T-helper 1 cell (primary cell): ENCODE data around the gene SPAG16.

ENCODE experiments used
- DNase-seq, 5 donors: peaks; one replicate each; pipeline ENCODE4 v3.0.0-alpha.2; 2012 to 2020

SPAG16 gene

DNA sequence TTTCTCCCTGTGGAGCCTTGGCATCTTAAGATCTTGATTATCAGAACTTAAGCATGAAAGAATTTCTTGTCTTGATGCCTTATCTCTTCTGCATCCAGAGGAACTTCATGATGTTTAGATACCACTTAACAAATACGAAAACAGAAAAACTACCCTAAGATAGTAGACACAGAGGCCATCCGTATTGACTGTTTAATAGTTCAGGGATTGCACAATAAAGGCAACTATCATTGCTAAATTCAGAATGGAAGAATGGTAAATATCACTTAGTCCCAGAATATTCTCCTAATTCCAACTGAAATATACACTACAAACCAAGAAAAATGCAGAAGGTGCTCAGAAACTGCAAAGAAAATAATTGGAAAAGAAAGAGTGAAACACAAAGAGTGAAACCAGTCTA, 912.0 kb downstream of the SPAG16 start:
- DNase-seq = no peak

DNA sequence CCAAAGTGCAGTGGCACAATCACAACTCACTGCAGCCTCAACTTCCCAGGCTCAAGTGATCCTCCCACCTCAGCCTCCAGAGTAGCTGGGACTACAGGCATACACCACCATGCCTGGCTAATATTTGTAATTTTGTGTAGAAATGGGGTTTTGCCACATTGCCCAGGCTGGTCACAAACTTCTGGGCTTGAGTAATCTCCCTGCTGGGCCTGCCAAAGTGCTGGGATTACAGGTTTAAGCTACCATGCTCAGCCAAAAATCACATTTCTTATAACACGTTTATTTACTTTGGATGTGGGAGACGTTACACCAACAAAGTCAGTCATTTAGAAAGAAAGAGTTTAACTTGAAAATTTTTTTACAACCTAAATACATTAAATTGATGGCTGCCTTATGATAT, 917.6 kb downstream of the SPAG16 start:
- DNase-seq = no peak

DNA sequence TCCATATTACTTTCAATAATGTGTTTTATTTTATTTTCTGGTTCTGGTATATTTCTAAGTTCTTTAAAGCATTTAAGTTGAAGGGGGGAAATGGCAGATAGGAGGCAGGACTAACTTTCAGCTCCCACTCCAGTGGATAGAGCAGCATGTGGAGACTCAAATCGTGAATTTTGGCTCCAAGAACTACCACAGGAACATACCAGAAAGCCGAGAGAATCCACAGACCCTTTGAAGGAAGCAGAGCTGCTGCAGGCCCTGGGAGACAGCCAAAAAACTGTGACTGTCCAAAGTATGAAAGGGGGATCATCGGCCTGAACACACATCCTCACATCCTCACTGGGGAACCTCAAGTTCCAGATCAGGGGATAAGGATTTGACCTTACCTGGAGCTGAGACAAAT, 919.0 kb downstream of the SPAG16 start:
- no peak for DNase-seq

DNA sequence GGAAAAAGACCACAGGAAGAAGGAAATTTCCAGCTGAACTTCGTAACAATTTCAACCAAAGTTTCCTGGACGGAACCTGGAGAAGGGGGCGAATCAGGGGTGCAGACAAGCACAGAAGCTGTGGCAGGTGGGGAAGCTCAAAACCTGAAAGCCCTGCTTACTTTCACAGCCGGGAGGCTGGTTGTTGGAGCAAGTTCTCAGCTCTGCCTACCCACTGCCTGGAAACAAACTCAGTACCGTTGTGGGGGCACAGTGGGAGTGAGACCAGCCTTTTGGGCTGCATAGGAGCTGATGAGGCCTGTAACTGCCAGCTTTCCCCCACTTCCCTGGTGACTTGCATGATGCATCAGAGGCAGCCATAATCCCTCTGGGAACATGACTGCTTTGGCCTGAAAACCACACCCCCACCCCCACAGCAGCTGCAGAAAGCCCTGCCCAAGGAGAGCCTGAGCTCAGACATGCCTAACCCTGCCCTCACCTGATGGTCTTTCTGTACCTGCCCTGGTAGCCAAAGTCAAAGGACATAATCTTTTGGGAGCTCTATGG, 919.6 kb downstream of the SPAG16 start:
- DNase-seq = no peak

DNA sequence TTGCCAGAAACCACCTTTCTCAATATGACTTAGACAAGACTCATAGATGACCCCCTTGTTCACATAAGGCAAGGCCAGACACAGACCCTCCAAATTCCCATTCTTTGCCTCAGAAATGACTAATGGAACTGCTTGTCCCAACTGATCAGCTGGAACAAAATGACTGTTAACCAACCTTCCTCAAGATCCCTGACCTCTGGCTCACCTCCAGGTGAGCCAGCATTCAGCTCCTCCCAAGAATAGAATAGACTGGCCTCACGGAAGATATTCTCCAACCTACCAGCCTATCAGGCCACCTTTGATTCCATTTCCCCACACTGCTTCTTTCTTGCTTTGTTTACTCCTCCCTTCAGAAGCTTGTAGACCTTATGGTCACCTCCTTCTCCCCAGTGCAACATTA, 930.8 kb downstream of the SPAG16 start:
- DNase-seq = no peak

DNA sequence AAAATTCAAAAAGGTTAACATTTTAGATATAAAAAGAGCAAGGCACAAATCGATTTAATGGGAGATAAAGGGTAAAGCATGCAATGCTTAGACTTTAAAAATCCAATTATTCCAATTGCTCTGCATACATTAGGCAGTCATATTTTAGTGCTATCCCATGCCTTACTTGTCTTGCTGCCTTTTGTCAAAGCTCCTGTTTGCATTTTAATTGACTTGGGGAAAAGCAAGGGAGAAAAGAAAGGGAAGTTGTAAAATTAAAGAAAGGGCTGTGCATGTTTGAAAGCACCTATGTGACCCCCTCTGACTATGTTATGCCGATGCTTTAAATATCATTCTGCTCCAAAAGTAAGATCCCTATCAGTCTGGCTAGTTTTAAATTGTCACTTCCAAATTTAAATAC, 932.9 kb downstream of the SPAG16 start:
- no peak for DNase-seq

DNA sequence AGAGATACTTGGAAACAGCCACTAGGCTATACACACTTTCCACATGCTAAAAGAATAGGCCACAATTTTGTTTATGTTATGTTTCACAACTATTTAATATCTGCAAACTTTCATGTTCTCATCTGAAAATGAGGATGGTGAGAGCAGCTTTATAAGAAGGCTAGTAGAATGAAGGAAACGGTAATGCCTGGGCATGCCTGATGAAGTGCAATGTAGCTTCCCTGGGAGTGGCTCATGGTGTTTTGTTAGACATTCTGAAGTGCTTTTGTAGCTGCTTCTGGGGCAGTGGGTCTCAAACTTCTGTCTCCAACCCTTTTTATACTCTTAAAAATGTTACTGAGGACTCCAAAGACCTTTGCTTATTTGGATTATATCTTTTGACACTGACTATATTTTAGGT, 933.3 kb downstream of the SPAG16 start:
- no peak for DNase-seq

DNA sequence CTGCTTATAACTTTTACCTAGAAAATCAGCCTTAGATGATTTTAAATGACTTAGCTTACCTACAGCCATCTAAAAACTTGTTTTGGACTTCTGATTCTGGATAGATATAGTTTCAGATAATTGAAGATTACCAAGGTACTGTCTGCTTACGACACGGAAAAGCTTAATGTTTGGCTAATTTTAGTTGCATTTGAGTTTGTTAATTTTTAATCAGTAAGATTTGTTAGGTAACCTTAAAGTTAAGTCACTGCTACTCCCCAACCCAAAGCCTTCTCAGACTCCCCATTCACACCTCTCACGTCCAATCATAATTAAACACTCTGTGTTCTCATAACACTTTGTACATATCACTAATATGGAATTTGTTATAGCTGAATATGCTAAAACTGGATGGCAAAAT, 936.0 kb downstream of the SPAG16 start:
- DNase-seq = no peak

DNA sequence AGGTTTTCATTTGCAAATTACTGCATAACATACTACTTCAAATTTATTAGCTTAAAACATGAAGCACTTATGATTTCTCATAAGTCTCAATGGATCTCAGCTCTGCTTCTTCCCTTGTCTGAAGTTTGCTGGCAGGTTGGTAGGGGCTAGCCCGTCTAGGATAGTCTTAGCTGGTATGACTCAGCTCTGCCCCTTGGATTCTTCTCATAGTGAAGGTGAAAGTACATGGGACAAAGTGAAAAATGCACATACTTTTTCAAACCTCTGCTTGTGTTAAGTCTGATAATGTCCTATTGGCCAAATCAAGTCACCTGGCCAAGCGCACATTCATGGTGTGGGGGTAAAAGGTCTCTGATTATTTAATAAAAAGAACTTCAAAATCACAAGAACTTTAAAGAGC, 941.8 kb downstream of the SPAG16 start:
- no peak for DNase-seq

DNA sequence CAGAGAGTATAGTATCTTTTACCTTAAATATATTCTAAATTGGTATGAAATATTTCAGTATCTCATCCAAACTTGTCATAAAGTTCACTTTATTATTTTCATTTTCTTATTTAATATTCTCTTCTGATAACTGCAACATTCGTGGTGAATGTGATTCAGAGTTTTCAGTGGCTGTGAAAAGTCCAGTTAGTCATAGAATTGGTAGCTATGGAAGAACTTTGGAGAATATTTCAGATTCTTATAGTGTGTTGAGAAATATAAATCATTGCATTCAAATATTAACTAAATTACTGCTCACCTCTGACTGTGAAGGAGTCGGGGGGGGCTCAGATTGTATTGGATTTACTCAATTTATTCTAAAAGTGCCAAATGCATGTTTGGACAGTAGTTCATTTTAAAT, 948.0 kb downstream of the SPAG16 start:
- no peak for DNase-seq

DNA sequence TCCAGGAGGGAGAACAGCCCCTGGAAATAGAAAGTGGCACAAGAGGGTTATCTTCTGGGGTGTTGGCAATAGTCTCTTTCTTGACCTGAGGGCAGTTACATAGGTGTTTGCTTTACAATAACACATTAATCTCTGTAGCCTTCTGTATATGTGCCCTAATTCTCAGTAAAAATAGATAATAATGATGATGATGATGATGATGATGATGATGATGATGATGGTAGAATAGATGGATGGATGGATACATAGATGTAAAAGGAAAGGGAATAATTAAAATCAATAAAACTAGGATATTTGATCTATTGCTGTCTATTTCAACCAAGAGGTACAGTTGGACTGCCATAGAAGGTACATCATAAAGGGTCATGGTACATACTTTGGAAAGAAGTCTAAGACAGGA, 948.9 kb downstream of the SPAG16 start:
- DNase-seq = no peak

DNA sequence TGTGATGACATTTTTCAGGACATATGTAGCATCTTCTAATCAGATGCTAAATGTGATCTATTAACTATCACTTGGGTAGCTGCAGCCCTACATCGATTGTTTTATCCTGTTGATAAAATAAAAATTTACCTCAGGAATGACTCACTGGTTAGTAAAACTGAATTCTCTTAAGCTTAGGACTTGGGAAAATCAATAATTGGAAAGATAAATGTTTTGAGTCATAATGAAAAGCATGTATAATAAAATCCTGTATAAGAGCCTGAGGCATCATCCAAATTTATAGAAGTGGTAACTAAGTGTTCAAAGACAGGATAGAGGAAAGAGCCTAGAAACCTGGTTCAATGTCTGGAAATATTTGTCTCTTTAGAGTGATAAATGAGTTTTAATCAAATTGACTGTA, 958.5 kb downstream of the SPAG16 start:
- DNase-seq = no peak

DNA sequence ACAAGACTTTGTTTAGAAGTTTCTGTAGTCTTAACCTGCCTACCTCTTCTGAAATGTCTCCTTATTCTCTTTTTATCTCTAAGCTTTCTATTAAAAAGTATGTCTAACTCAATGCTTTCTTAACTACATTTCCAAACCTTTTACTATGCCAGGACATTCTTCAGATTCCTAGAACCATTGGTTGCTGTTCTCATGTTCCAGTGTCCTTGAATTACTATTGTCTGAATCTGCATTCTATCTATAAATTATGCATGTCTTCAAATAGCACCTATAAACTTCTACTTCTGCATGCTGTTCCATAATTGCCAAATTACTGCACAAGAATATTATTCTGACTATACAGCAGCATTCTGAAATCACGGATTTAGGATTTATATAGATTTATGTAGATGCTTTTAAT, 960.6 kb downstream of the SPAG16 start:
- DNase-seq = no peak

DNA sequence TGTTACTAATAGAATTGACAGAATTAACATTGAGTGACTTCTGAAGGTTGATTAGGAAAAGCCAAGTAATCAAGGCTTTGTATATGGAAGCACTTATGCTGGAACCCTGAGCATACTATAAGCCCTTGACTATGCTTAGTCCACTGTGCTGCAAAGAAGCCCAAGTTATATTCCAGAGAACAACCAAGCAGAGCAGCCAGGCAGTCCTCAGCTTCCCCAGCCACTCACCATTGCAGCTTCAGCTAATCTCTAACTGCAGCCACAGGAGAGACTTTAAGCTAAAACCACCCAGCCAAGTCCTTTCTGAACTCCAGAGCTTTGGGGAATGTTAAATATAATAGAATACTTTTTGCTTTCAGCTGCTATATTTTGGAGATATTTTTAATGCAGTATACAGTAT, 962.2 kb downstream of the SPAG16 start:
- no peak for DNase-seq

DNA sequence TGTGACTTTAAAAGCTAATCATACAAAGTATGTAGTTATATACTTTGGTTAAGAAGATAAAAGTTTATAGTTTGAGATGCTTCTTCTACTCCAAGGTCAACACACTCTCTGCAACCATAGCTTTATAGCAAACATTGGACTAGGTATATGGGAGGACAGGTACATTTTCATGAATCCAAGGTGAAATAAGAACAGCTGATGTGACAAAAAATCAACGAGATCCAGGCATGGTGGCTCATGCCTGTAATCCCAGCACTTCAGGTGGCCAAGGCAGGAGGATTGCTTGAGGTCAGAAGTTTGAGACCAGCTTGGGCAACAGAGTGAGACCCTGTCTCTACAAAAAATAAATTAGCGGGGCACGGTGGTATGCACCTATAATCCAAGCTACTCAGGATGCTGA, 963.3 kb downstream of the SPAG16 start:
- DNase-seq = no peak

DNA sequence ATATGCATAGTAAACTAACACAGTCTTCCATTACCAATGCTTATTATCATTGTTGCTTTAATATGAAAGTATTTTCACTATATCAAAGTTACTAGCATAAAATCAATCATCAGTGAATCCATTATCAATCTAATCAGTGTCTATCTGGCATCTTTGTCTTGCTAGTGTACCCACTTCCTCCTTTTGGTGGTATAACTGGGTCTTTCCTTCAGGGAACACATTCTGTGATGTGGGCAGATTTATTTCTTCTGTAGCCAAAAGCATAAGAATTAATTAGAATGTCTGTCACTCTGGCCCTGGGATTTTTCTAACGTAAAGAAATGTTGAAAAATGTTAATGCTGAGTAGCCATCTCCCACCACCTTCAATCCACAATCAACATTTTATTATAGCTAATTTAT, 970.8 kb downstream of the SPAG16 start:
- no peak for DNase-seq

DNA sequence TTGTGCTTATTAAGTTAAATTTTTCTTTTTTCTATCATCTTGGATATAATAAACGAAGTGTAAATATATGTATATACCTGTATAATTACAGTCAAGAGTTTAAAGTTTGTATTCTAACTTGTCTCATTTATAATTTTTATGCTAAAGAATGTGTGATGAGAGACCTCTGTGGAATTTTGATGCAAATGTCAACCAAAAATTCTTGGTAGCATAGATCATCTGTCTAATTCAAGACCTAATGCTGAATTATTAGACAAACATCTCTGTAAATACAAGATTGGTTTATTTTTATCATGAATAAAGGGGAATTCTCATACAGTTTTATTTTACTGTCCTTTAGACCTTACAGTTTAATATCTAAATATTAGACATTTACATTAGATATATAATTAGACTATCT, 977.4 kb downstream of the SPAG16 start:
- no peak for DNase-seq

DNA sequence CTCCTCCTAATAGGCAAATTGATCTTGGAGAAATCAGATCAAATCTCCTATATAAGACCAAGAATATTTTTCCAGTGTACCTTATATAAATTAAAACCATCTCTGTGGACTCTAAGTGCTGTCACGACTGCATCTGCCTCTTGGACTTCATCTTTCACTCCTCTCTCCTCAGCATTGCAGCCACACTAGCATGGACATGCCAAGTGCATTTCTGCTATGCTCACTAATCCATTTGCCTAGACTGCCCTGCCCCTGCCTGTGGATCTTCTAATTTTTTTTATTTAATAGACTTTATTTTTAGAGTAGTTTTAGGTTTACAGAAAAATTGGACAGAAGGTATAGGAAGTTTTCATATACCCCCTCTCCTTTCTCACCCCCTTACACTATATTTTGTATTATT, 979.9 kb downstream of the SPAG16 start:
- no peak for DNase-seq

DNA sequence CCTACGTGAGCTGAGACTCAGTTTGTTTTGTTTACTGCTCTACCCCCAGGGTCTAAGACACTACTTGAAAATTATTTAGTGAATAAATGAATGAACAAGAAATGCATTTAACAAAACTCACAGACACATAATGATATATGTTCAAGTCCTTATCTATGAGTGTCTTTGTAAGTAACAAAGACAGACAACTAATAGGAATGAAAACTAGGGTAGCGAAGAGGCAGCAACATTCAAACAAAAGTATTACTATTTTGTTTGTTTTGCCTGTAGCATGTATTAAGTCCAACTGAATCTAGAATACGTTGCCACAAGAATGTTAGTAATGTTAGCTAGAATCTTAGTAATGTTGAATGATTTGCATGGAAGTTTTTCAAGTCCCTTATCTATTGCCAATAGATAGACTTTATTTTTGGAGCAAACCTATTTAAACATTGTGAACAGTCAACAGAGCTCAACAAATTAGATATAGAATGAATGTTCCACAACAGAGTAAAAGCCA, 981.8 kb downstream of the SPAG16 start:
- DNase-seq = no peak

DNA sequence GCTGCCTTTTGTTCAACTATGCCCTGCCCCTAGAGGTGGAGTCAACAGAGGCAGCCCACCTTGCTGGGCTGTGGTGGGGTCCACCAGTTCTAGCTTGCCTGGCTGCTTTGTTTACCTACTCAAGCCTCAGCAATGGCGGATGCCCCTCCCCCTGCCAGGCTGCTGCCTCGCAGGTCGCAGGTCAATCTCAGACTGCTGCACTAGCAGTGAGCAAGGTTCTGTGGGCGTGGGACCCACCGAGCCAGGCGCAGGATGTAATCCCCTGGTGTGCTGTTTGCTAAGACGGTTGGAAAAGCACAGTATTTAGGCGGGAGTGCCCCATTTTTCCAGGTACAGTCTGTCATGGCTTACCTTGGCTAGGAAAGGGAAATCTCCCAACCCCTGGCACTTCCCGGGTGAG, 993.6 kb downstream of the SPAG16 start:
- DNase-seq = no peak

DNA sequence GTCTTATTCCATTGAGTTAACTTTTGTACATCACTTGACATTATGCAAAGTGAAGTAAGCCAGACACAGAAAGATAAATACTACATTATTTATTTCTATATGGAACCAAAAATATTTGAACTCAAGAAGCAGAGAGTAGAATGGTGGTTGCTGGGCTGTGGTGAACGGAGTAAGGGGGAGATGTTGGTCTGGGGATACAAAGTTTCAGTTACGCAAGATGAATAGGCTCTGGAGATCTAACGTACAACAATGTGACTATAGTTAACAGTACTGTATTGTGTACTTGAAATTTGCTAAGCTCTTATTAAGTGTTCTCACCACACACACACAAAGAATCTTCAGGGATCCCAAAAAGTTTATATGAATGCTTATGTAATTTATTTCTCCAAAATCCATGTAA, 1001.7 kb downstream of the SPAG16 start:
- DNase-seq = no peak

DNA sequence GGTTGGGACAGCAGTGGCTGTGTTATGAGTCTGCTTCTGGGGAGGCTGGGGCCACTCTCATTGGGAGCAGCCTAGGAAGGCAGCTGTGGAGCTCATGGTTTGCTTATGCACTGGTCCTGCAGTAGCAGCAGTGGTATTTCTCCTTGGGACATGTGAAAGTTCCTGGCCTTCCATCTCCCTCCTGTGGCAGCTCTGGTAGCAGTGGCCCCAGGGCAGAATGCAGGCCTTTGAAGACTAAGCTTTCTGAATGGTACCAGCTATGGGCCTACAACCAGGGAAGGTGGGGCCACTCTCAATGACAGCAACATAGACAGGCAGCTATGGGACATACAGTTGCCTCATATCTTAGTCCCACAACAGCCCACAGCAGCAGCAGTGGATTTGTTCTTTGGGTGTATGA, 1009.3 kb downstream of the SPAG16 start:
- DNase-seq = no peak

DNA sequence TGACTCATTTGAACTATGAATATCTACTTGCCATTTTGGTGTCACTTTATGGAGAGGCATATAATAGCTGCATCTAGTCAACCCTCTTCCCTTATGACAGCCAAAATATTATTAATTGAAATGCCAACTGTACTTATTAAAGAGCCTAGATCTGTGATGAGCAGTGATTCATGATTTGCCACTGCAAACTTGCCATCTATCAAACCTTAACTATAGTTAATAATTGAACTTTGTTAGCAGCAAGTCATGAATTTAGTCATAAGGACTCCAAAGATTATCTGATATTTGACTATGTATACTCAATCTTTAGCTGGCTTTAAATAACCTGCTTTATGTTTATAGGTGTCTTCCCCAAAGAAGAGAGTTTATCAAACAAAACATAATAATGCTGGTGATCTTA, 1010.2 kb downstream of the SPAG16 start:
- no peak for DNase-seq

DNA sequence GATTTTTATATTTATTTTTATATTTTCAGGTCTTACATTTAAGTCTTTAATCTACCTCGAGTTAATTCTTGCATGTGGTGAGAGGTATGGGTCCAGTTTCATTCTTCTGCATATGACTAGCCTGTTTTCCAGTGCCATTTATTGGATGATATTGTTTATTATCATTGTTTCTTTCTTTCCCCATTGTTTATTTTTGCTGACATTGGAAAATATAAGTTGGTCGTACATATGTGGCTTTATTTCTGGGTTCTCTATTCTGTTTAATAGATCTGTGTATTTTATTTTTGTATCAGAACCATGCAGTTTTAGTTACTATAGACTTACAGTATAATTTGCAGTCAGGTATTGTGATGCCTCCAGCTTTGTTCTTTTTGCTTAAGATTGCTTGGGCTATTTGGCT, 1013.2 kb downstream of the SPAG16 start:
- DNase-seq = no peak

DNA sequence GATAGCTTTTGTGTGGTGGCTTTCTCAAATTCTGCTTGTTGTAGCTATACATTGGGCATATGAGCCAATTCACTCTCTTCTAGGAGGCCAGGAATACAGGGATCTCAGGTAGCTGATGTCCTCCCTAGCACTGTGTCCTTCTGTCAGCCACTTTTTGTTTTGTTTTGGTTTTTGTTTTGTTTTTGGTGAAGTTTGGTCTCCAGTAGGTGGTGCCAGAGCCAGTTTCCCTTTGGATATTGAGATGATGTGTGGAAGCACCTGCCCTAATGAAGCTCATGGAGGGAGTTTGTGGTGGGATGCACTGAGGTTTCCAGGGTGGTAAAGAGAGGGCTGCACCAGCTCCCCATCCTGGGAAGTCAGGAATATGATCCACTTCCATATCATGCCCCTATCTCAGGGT, 1026.1 kb downstream of the SPAG16 start:
- no peak for DNase-seq

DNA sequence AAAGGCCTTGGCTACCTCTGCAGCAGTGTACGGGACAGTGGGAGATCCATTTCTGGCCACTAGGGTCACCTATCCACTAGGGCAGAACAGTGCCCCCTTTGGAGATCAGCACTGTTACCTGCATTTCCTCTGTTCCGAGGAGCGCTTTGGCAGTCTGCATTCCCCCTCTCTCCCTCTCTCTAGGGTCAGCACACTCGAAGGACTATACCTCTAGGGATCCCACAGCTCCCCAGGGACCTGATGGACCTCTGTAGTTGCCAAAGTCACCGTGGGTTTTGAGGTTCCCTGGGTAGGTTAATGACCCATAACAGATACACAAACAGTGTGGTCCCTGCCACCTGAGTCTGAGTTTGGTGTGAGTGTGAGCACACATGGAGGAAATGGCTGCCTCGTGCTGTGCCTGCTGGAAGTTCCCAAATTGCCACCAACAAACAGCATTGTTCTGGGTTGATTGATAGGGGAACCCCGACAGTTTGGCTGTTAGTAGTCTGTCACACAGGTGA, 1026.8 kb downstream of the SPAG16 start:
- no peak for DNase-seq
